HG03097 (cell line): Measurements from ENCODE around the gene CALCOCO1.
"Not testable (repeated sequence)": the region's sequence is repeated elsewhere in the genome, so short reads cannot be mapped to it uniquely, and the experiment has no call there.

ENCODE experiments used
- ATAC-seq: cut with Tn5 transposase; IDR thresholded peaks from one replicate; pipeline ENCODE4 v1.9.1; 2021; ENCODE audit not compliant: unreplicated experiment, low FRiP score

CALCOCO1 gene

DNA sequence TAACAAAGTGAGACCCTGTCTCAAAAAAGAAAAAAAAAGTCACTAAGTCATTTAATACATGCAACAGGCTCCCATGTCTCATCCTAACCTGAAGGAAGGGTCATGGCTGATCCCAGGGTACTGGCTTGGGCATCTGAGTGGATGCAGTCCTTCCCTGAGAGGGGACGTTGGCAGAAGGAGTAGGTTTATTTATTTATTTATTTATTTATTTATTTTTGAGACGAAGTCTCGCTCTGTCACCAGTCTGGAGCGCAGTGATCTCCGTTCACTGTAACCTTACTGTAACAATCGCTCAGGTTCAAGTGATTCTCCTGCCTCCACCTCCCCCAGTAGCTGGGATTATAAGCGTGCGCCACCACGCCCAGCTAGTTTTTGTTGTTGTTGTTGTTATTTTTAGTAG is 7.2 kb upstream of the CALCOCO1 start:
- no peak for ATAC-seq

DNA sequence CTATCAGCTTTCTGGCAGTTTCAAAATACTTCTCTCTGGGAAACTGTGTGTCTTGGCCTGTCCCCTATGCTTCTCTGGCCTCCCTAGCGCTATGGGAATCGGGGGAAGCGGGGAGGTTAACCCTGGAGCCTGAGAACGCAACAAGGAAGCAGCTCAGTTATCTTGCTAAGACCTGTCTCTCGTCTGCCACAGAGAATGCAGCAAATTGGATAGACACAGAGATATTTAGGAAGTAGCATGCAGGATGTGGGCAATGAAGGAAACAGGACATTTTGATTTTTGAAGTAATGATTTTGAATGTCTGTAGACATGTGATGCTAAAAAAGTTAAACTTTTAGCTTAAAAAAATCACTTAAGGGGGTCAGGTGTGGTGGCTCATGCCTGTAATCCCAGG is 6.6 kb upstream of the CALCOCO1 start:
- no peak for ATAC-seq

DNA sequence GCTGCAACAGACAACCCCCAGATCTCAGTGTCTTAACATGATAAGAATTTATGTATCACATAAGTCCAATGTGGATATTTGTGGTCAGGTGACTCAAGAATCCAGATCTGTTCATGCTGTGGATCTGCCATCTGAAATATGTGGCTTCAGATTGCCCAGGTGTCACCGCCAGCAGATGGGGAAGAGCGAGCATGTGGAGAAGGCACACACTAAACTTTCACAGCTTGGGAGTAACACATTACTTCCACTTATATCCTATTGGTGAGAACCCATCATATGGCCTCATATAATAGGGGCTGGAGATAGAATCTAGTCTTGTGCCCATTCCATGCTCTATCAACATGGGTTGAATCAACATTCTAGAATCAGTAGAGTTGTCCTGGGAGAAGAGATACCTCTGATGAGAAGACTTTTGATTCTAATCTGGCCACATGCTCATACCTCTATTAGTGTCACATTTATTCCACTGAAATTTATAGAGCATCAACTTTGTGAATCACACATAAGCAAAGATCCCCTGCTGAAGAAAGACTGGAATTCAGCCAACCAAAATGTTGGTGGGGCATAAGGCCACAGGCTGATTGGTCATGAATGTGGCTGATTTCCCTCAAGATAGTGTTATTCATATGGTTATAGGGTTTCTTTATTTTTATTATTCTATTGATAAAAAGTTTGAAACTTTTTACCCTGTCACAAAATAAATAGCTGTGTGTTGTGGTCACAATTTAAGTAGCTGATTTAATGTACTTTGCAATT is 6.0 kb upstream of the CALCOCO1 start:
- ATAC-seq, result no peak

DNA sequence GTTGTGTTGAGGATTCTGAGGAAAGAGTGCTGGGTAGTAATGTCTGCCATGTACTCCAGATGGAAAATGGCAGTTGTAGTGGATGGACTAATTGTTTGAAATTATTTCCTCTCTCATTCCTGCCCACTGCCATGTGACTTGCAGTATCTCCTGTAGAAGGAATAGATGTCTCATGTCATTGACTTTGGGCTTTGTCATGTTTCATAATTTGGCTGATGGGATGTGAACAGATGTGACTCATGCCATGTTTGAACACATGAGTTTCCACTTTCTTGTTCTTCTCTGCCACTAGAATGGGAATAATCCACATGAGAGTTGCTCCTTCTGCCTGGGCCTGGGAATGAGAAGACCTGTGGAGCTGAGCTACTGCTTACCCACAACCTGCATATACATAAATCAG is 2.4 kb upstream of the CALCOCO1 start:
- no peak for ATAC-seq

GRCh38 chr12:53728206-53728605 is 954 bp upstream of the CALCOCO1 start:
- ATAC-seq, result no peak

- ATAC-seq, result no peak
These were observed 324 bp downstream of the CALCOCO1 start for GRCh38 chr12:53726946-53727309.

DNA sequence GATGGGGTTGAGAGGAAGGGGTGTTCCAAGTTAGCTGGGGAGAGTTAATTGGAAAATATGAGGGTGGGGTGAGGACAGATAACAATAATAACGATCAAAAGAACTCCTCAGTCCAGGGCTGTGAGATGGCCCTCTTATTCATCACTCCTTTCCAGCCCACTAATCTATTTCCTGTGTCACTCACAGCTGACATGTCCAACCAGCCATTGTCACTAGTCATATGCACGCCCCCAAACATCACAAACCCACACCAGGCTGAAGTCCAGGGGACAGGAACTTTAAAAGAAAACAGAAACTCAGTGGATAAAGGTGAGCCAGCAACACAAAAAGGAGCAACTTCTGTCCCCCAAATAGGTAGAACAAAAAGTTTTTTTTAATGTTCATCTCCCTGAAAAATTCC is 911 bp downstream of the CALCOCO1 start:
- ATAC-seq, result no peak

GRCh38 chr12:53725824-53726223 is 1.4 kb downstream of the CALCOCO1 start:
- ATAC-seq, result no peak

- no peak for ATAC-seq
These were observed 4.7 kb downstream of the CALCOCO1 start for GRCh38 chr12:53722450-53723041.

DNA sequence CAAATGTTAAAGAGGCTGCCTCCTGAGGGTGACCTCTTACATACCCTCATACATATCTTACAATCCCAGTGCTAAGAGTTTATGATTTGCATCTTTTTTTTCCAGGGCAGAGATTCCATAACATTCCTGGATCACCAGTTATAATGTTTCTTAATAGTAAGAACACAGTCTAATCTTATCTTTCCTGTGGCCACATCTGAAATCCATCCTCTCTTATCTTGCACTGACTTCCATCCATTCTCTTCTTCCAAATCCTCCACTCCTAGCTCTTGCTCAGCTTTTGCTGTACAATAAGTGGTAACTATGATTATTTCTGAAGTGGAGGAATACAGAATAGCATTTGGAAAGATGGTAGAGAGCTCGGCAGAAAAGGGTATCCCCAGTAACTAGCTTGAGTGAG is 6.3 kb downstream of the CALCOCO1 start:
- ATAC-seq, result no peak

- ATAC-seq, result no peak
These were observed 7.6 kb downstream of the CALCOCO1 start for GRCh38 chr12:53719649-53720048.

DNA sequence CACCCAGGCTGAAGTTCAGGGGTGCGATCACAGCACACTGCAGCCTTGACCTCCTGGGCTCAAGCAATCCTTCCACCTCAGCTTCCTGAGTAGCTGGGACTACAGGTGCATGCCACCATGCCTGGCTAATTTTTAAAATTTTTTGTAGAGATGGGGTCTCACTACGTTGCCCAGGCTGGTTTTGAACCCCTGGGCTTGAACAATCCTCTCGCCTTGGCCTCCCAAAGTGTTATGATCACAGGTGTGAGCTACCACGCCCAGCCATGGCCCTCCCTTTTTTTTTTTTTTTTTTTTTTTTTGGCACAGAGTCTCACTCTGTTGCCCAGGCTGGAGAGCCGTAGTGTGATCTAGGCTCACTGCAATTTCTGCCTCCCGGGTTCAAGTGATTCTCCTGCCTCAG is 8.7 kb downstream of the CALCOCO1 start:
- not testable (repeated sequence) for ATAC-seq

GRCh38 chr12:53717319-53717718 is 9.9 kb downstream of the CALCOCO1 start:
- ATAC-seq, result no peak

DNA sequence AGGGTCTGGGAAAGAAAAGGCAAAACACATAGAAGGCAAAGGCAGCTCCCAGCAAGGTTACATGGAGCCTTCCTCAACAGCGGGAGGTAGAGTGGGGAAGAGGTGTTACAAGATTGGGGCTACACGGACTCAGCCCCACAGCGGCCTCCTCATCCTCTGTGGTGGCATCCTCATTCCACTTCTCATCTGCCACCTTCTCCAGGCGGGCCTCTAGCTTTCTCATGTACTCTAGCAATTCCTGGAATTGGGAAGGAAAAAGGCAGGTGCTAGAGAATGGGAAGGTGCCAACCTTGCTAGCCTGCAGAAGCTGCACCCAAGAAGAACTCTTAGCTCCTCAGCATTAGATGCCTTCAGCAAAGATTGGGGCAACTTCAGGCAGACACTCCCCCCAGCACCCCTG is 13.2 kb downstream of the CALCOCO1 start:
- ATAC-seq, result no peak

GRCh38 chr12:53713516-53713915 is 13.7 kb downstream of the CALCOCO1 start:
- no peak for ATAC-seq

DNA sequence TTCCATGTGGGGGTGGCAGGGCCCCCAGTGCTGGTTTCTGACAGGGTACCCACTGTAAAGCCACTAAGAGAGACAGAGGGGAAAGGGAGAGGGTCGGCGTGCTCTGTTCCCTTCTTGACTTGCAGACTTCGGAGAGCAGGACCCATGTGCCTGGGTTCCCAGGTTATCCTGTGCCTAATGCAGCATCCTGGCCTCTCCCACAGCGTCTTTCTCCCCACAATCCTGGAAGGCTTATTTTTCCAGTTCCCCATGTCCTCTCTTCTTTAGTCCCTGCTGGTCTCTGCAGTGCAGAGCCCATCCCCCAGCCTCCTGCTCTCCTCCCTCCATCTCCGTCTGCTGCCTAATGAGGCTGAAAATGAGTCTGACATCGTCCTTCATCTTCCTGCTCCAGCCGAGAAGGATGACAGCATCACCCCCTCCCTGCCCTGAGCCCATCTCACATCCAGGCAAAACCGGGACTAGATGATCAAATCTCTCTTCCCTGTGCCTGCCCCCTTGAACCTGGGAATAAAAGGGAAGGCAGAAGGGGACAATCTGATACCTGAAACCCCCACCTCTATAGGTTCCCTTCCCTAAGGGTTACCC is 15.1 kb downstream of the CALCOCO1 start:
- no peak for ATAC-seq

DNA sequence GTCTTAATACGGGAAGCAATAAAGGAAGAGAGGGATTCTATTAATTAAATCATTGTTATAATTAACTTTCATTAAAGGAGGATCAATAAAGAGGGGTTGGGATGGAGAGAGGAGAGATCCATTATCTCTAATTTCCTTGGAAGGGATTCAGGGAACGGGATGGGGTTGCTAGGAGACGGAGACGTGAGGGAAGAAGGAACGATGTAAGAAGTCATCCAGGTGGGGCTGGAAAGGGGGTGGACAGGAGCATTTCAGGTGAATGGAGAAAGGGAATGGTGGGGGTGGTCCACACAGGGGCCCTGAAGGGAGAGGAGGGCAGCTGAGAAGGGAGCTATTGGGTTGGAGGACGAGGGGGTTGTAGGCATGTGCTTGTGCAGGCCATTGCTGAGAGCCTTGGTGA is 17.2 kb downstream of the CALCOCO1 start:
- no peak for ATAC-seq

DNA sequence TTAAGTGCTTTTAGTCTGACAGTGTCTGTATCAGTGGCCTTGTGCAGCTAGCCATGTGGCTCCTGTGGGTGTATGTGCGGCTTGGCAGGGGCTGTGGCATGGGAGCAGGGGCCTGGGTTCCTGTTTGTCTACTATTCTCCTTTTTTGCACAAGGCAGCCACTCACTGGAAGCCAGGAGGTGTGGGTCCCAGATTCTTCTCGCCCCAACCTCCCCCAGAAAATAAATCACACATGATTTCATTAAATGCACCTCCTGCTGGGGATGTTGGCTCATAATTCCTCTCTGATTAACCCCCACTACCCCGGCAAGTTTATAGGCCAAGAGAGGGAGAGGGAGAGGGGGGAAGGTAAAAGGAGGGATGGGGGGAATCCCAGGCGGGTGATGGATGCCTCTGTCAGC is 17.6 kb downstream of the CALCOCO1 start:
- no peak for ATAC-seq

DNA sequence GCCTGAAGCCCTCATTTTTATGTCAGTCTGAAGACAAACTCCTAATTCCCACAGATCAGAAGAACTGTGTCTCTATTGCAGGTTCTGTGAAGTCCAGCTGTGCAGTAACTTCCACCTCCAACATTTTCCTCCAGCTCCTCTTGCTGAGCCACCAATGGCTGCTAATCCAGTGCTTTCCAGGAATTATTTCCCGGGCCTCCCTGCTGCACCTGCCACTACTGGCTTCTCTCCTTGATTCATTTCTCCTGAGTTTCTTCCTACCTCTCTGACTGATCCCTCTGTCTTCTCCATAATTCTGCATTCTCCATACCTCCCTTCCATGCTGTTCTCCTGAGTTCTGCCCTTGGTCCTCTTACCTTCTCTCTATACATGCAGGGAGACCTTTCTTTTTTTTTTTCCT is 21.2 kb downstream of the CALCOCO1 start:
- no peak for ATAC-seq

- no peak for ATAC-seq
These were observed 23.5 kb downstream of the CALCOCO1 start for GRCh38 chr12:53703756-53704155.

GRCh38 chr12:53701518-53702264 is 25.6 kb downstream of the CALCOCO1 start:
- no peak for ATAC-seq

GRCh38 chr12:53700567-53700966 is 26.7 kb downstream of the CALCOCO1 start:
- no peak for ATAC-seq
